Activated T-cell treated with anti-CD3 and anti-CD28 coated beads, Interleukin-2, amount 50 U/mL, for 24 hours (primary cell): ENCODE measurements around the gene CDC42EP4.

ENCODE experiments used
- DNase-seq: peaks from one replicate; pipeline ENCODE4 v3.0.0-alpha.2; 2020
- H3K27ac Mint-ChIP-seq: 2 replicates; pipeline ENCODE4 v1.8.0; 2020; ENCODE audit warnings: mild to moderate bottlenecking, mixed read lengths
- H3K27me3 Mint-ChIP-seq: 2 replicates; pipeline ENCODE4 v1.8.0; 2020; ENCODE audit warnings: mixed read lengths
- H3K36me3 Mint-ChIP-seq: 2 replicates; pipeline ENCODE4 v1.8.0; 2020; ENCODE audit warnings: low read depth, mixed read lengths
- H3K4me1 Mint-ChIP-seq: 2 replicates; pipeline ENCODE4 v1.8.0; 2020; ENCODE audit warnings: low read depth, mixed read lengths
- H3K4me3 Mint-ChIP-seq: 2 replicates; pipeline ENCODE4 v1.8.0; 2020; ENCODE audit warnings: mild to moderate bottlenecking, moderate library complexity, mixed read lengths
- H3K9me3 Mint-ChIP-seq: 2 replicates; pipeline ENCODE4 v1.8.0; 2020; ENCODE audit warnings: mixed read lengths

Gene CDC42EP4

DNA sequence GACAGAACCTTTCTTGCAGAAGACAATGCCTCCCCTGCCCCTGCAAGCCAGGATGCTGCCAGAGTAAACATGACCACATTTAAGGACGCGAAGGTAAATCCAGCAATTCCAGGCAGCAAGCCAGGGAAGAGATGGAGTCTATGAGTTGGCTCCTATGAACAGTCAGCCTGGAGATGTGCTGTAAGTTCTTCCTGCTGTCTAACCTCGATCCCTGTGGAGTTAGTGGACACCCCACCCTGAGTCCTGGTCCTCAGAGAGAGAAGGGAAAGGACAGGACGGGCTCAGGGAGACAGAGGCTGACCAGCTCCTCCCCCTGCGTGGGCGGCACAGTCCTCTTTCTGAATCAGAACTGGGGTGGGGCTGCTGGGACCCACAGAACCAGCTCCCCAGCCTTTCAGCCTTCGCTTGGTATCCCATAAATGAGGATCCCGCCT is 24.9 kb downstream of the CDC42EP4 start:
- Mint-ChIP-seq H3K4me1 (peaks cover 11% of the 10 kb centered on the region), H3K9me3 (no peaks in the 10 kb centered on the region), H3K4me3 (no peak overlapping the region), H3K36me3 (no peaks in the 10 kb centered on the region), H3K27ac (no peak overlapping the region), H3K27me3 (no peaks in the 10 kb centered on the region)
- DNase-seq: no peak

DNA sequence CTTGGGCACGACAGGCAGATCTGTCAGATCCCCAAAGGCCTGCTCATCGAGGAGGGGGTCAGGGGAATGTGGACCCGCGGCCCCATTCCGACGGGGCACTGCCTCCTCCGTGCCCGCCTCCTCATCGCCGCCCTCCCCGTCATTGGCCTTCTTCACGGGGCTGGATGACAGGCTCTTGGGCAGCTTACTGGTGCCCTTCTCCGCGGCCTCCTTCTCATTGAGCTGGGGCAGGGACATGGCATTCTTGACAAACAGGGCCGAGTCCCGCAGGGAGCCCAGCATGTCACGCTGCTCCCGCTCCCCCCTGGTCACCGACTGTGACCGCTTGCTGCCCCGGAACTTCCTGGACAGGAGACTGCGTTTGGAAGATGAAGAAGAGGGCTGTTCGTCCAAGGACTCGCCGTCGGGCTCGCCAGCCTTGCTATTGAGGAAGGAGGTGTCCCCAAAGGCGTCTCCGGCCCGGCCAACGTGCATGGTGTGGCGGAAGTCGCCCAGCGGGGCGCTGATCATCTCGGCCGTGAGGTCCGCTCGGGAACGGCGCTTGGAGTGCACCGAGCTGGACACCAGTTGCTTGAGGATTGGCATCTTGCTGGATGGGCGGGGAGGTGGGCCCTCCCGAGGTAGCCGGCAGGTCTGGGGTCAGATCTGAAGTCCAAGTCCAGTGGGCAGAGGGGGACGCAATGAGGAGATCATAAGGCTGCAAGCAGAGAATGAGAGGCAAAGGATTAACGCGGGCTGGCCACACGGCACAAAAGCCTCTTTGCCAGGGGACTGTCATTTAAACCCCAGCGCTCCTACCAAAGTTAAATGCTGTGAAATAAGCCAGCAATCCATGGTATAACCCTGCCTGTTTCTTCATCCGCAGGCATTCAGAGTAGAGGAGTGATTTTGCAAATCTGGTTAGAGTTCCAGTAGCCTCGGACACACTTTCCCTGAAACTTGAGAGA is 25.6 kb downstream of the CDC42EP4 start:
- Mint-ChIP-seq H3K36me3 (no peaks in the 10 kb centered on the region), H3K27me3 (no peaks in the 10 kb centered on the region), H3K4me1 (peaks cover 8% of the 10 kb centered on the region), H3K9me3 (no peaks in the 10 kb centered on the region), H3K27ac (no peak overlapping the region), H3K4me3 (no peak overlapping the region)
- no peak for DNase-seq

DNA sequence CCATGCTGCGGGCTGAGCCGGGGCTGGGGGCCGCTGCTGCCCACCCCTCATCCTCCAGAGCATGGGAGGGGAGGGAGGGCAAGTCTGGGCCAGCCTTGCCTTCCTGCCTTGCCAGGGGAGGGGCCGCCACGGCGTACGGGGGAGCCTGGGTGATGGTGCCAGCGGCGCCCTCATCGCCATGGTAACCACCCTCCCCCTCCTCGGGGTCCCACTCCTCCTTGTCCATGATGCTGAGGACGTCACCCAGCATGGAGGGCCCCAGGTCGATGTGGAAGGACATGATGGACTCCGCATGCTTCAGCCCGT is 26.2 kb downstream of the CDC42EP4 start:
- peaks cover 3% of the 10 kb centered on the region for H3K4me1 Mint-ChIP-seq
- no peaks in the 10 kb centered on the region for H3K27me3 Mint-ChIP-seq
- no peak for DNase-seq
- no peaks in the 10 kb centered on the region for H3K36me3 Mint-ChIP-seq
- H3K4me3 Mint-ChIP-seq: no peak overlapping the region
- no peaks in the 10 kb centered on the region for H3K9me3 Mint-ChIP-seq
- no peak overlapping the region for H3K27ac Mint-ChIP-seq

DNA sequence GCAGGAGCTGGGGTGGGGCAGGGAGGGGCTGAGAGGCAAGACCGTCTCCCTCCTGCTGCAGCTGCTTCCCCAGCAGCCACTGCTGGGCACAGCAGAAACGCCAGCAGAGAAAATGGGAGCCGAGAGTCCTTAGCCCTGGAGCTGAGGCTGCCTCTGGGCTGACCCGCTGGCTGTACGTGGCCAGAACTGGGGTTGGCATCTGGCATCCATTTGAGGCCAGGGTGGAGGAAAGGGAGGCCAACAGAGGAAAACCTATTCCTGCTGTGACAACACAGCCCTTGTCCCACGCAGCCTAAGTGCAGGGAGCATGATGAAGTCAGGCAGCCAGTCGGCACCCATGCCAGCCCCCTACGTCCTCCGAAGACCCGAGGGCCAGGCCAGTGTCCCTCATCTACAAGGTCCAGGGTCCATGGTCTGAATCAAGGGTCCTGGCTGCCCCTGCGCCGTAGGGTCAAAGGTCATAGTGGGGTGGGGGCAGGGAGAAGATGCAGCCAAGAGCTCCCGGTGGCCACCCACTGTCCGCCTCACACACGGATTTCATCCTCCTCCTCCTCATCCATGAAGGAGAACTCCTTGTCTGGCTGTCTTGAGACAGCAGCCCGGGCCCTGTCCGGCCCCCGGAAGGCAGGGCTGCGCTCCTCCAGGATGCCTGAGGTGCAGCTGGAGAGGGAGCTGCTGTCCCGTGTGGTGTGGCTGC is 26.7 kb downstream of the CDC42EP4 start:
- DNase-seq: no peak
- H3K4me1 Mint-ChIP-seq: no peaks in the 10 kb centered on the region
- no peaks in the 10 kb centered on the region for H3K27me3 Mint-ChIP-seq
- no peaks in the 10 kb centered on the region for H3K36me3 Mint-ChIP-seq
- no peak overlapping the region for H3K4me3 Mint-ChIP-seq
- H3K9me3 Mint-ChIP-seq: no peaks in the 10 kb centered on the region
- no peak overlapping the region for H3K27ac Mint-ChIP-seq

DNA sequence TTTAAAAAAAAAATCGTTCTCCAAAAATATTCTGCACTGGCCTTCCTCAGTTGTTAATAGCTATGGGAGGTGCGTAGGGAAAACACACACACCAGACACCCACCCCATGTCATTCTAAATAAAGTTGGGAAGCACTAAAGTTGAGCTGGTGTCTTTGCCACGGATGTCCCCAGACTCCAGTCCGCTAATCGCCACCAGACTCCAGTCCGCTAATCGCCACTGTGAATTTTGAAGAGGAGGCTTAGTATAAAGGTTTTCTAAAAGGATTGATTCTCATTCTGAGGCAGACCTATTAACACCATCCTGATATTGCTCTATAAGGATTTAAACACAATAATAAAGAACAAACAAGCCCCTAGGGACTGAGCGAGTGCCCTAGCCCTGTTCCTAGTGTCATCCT is 27.4 kb downstream of the CDC42EP4 start:
- no peak overlapping the region for H3K4me3 Mint-ChIP-seq
- no peaks in the 10 kb centered on the region for H3K4me1 Mint-ChIP-seq
- H3K9me3 Mint-ChIP-seq: no peaks in the 10 kb centered on the region
- no peaks in the 10 kb centered on the region for H3K27me3 Mint-ChIP-seq
- no peaks in the 10 kb centered on the region for H3K36me3 Mint-ChIP-seq
- DNase-seq: no peak
- H3K27ac Mint-ChIP-seq: no peak overlapping the region

DNA sequence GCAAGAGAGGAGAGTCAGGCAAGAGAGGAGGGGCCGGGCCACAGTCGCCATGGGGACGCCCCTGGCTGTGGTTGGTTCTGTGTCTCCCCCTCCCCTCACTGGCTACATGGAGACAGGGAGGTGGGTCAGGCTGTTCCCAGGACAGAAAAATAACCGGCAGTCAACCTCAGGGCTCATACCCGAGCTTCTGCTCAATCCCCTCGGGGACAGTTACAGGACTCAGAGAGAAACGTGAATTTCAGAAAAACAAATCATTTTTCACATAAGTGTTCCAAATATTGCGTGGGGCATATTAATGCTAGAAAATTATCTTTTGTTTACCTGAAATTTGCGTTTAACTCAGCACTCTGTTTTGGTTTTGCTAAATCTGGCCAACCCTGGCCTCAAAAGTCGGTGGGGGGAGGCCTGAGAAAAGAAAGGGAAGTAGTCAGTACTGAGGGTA is 27.9 kb downstream of the CDC42EP4 start:
- no peaks in the 10 kb centered on the region for H3K27me3 Mint-ChIP-seq
- no peaks in the 10 kb centered on the region for H3K9me3 Mint-ChIP-seq
- no peak for DNase-seq
- no peaks in the 10 kb centered on the region for H3K36me3 Mint-ChIP-seq
- H3K4me3 Mint-ChIP-seq: no peak overlapping the region
- no peak overlapping the region for H3K27ac Mint-ChIP-seq
- no peaks in the 10 kb centered on the region for H3K4me1 Mint-ChIP-seq

DNA sequence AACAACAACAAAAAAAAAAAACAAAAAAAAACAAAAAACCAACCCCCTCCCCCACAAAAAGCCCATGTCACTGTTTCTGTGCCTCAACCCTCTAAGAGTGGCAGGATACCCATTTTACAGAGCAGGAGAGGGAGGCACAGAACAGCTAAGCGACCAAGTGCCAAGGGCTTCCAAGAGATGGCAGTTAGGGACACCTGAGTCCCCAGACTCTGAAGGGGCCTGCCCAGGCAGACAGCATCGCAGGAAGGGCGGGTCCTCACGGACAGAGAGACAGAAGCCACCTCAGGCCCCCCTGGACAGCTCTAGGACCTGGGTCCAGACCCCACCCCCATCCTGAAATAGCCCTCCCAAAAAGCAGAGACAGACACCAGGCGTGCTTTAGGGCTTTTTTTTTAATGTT is 28.6 kb downstream of the CDC42EP4 start:
- no peaks in the 10 kb centered on the region for H3K27me3 Mint-ChIP-seq
- H3K4me3 Mint-ChIP-seq: no peak overlapping the region
- H3K4me1 Mint-ChIP-seq: no peaks in the 10 kb centered on the region
- no peak overlapping the region for H3K27ac Mint-ChIP-seq
- no peaks in the 10 kb centered on the region for H3K36me3 Mint-ChIP-seq
- no peaks in the 10 kb centered on the region for H3K9me3 Mint-ChIP-seq
- no peak for DNase-seq

DNA sequence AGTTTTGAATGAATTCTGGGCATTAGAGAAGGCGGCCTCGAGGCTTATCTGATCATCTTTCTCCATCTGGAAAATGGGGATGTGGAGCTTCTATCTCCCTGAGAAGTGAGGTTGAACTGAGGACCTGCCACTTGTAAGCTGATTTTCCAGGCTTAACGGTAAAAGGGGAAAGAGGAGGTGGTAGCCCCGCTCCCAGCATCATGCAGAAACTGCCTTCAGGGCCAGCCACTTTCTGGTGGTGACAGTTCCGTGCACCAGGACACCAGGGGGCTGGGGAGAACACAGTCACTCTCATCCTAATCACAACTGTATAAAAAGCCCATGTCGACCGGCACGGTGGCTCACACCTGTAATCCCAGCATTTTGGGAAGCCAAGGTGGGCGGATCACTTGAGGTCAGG is 29.2 kb downstream of the CDC42EP4 start:
- H3K4me3 Mint-ChIP-seq: no peak overlapping the region
- H3K9me3 Mint-ChIP-seq: no peaks in the 10 kb centered on the region
- H3K27ac Mint-ChIP-seq: no peak overlapping the region
- no peaks in the 10 kb centered on the region for H3K4me1 Mint-ChIP-seq
- H3K27me3 Mint-ChIP-seq: no peaks in the 10 kb centered on the region
- no peaks in the 10 kb centered on the region for H3K36me3 Mint-ChIP-seq
- DNase-seq: no peak

DNA sequence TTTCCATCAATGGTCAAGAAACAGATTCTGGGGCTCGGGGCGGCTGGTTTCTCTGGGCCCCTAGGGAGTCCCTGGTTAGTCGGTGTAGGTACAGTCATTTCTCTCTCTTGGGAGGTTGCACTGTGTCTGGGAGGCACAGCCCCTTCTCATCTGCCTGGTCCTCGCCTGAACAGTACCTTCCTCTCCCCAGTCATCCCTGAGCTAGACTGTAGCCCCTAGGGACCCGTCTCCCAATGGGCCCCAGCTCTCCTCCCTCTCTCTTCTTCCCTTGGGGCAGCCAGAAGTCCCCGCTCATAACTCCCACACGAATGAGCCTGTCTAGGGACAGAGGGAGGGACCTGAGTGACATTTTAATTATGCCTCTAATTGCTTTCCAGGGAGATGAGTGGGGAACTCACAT is 29.9 kb downstream of the CDC42EP4 start:
- H3K9me3 Mint-ChIP-seq: no peaks in the 10 kb centered on the region
- H3K4me3 Mint-ChIP-seq: no peak overlapping the region
- no peak overlapping the region for H3K27ac Mint-ChIP-seq
- H3K27me3 Mint-ChIP-seq: no peaks in the 10 kb centered on the region
- H3K4me1 Mint-ChIP-seq: no peaks in the 10 kb centered on the region
- no peaks in the 10 kb centered on the region for H3K36me3 Mint-ChIP-seq
- DNase-seq: no peak

DNA sequence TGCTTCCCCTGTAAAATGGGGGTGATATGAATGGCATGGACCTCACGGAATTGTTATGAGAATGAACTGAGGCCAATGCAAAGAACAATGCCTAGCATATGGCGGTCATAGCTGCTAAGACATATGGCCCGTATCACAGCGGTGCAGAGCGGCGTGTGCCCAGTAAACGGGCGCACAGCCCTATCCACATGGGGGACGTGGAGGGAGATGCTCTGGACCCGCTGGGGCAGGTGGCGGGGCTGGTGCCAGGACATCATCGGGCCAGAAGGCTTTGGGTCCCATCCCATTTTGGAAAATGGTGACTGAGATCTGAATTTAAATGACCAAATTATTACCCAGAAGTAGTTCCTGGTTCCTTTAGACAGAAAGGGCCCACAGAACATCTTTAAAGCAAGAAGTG is 31.6 kb downstream of the CDC42EP4 start:
- H3K36me3 Mint-ChIP-seq: no peaks in the 10 kb centered on the region
- H3K4me1 Mint-ChIP-seq: no peaks in the 10 kb centered on the region
- no peaks in the 10 kb centered on the region for H3K9me3 Mint-ChIP-seq

DNA sequence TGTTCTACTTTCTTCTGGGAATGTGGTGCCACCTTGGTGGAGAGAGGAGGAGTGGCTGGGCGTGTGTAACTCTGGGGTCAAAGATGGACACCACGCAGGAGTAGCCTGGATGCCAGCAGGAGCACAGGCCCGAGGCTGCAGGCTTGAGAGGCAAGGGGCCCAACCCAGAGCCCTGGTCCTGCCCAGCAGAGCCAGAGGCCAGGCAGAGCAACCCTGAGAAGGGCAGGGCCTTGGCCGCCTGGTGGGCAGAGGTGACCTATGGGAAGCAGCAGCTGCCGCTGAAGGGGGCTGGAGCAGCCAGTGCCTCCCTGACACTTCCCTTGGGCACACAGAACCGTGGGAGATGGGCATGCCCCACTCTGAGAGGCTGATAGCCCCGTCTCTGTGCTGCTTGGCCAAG is 32.1 kb downstream of the CDC42EP4 start:
- Mint-ChIP-seq H3K4me1 (no peaks in the 10 kb centered on the region), H3K27ac (no peak overlapping the region), H3K36me3 (no peaks in the 10 kb centered on the region), H3K9me3 (no peaks in the 10 kb centered on the region), H3K27me3 (no peaks in the 10 kb centered on the region), H3K4me3 (no peak overlapping the region)
- DNase-seq: no peak

More for the DNA sequence above, 31.6 kb downstream of the CDC42EP4 start:
- Mint-ChIP-seq H3K27ac (no peak overlapping the region), H3K4me3 (no peak overlapping the region), H3K27me3 (no peaks in the 10 kb centered on the region)
- no peak for DNase-seq

DNA sequence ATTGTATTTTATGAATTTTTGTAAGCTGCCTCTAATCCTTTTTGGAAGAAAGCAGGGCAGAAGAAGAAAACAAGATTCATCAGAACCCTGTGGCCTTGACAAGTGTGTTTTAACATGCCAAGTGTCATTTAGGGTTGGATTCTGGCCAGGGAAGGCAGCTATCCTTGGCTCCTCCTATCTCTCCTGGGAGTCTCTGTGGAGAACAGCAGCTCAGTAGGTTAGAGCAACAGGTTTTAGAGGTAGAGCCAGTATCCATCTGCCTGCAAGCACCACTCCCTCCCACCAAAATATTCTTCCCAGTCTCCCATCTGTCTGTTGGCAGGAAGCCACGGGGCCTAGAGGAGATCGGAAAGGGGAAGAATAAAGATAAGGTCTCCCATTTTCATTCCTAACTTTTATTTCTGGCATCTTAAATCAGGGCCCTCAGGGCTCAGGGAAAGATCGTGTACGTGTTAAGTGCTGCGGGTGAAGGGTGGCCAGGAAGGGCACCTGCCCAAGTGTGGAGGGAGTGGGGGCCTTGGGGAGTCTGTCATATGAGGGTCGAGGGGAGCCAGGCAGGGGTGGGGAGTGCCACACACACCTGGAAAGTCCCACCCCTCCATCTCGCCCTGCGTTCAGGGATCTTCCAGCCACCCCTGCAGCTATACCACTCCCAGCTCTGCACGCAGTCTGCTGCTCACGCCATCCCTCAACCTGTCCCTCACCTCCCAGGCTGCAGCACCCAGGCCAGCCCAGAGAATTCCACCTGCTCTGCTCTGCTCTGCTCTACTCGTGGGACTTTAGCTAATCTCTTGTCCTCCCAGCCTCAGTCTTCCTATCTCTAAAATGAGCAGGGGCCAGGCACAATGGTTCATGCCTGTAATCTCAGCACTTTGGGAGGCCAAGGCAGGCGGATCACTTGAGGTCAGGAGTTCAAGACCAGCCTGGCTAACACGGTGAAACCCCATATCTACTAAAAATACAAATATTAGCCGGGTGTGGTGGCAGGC is 33.0 kb downstream of the CDC42EP4 start:
- DNase-seq: no peak
- H3K4me3 Mint-ChIP-seq: no peak overlapping the region
- H3K27ac Mint-ChIP-seq: no peak overlapping the region
- no peaks in the 10 kb centered on the region for H3K27me3 Mint-ChIP-seq
- no peaks in the 10 kb centered on the region for H3K36me3 Mint-ChIP-seq
- H3K9me3 Mint-ChIP-seq: no peaks in the 10 kb centered on the region
- H3K4me1 Mint-ChIP-seq: no peaks in the 10 kb centered on the region

DNA sequence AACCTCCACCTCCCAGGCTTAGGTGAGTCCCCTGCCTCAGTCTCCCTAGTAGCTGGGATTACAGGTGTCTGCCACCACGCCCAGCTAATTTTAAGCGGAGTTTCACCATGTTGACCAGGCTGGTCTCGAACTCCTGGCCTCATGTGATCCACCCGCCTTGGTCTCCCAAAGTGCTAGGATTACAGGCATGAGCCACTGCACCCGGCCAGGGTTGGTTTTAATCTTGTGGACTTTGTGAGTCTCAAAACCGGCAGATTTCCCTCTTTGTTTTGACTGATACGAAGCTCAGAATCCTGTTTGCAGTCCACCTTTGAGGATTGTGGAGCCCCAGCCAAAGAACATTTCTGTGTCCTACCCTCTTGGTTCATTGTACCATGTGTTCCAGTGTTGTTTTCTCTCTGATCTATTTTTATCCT is 33.7 kb downstream of the CDC42EP4 start:
- H3K9me3 Mint-ChIP-seq: no peaks in the 10 kb centered on the region
- H3K27me3 Mint-ChIP-seq: no peaks in the 10 kb centered on the region
- no peak overlapping the region for H3K27ac Mint-ChIP-seq
- no peaks in the 10 kb centered on the region for H3K4me1 Mint-ChIP-seq
- H3K36me3 Mint-ChIP-seq: no peaks in the 10 kb centered on the region
- DNase-seq: no peak
- H3K4me3 Mint-ChIP-seq: no peak overlapping the region

DNA sequence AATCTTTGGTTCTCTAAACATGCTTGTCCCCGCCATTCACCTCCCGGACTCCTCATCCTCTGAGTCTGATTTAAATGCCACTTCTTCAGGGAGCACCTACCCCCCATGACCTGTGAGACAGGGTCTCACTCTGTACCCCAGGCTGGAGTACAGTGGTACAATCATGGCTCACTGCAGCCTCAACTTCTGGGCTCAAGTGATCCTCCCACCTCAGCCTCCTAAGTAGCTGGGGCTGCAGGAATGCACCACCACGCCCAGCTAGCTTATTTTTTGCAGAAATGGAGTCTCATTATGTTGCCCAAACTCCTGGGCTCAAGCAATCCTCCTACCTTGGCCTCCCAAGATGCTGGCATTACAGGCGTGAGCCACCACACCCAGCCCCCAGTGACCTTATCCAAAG is 37.3 kb downstream of the CDC42EP4 start:
- Mint-ChIP-seq H3K4me3 (no peak overlapping the region), H3K27ac (no peak overlapping the region), H3K4me1 (no peaks in the 10 kb centered on the region), H3K9me3 (no peaks in the 10 kb centered on the region), H3K27me3 (no peaks in the 10 kb centered on the region), H3K36me3 (no peaks in the 10 kb centered on the region)
- DNase-seq: no peak
